H1 (cell line): ENCODE data around the gene CCDC88C. TPM values are rescaled to one million over a fixed set of nuclear protein-coding genes. Genes with fewer than 3 reads are reported as not detected.

Experiments
- RXRA ChIP-seq: IDR thresholded peaks from 2 replicates; pipeline ENCODE4 v1.6.1; 2011; ENCODE audit warnings: low read depth, mild to moderate bottlenecking, low read length, moderate library complexity; ENCODE audit not compliant: insufficient read depth
- polyA plus RNA-seq, 7 experiments: library from polyadenylated mRNA; depleted of rRNA in 3 of 7; stranded (reverse) in 5 of 7; unstranded in 2 of 7; fragments of >200 nt in 5 of 7; fragments of 200-250 nt in 2 of 7; gene quantifications; 1 replicate in 5 of 7; 2 replicates in 1 of 7; 4 replicates in 1 of 7; pipeline versions ENCODE4 v1.2.1 to v1.2.3, GENCODE V29; 2011 to 2013; ENCODE audit warnings: missing spikeins in 2 of 7, mixed read lengths in 2 of 7
- total RNA-seq: library from RNA; stranded (reverse); fragmentation: NEBNext Ultra II Directional; extraction: Animal tissue kit (Norgen Biotek cat#: 25700); gene quantifications from 2 replicates; pipeline ENCODE4 v1.2.1, GENCODE V29; 2021
- TF ChIP-seq, protein P1 (sequence below): fragments of 300-600 bp; sonication (generic); IDR thresholded peaks from 2 replicates; pipeline ENCODE4 v1.7.1; 2012; ENCODE audit warnings: low read length, moderate library complexity, mild to moderate bottlenecking, inconsistent platforms; ENCODE audit not compliant: insufficient replicate concordance

The CCDC88C gene
- total and polyA plus RNA-seq, 2 of the 8 experiments (the other 6 are each of a cell fraction or from before 2014, with no cell fraction given), result 10.3 to 57.7 TPM

DNA sequence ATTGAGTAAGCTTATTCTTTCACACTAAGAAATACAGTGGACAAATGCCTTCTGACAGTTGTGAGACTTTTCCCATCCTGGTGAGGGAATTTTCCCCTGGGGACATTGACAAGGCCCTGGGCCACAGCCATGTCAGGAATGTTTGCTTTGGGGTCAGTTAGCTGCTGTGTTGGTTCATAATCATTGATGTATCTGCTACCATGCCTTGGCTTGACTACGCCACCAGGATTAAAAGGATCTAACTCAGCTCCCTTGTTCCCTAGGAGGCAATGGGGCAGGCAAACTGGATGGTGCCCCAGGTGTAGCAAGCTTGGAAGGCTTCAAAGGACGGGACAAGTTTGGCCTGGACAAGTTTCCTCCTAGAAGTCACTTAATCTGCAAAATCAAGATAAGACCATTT lies 3.1 kb upstream of the CCDC88C start (continued):
- no peak for TF ChIP-seq RXRA
- TF ChIP-seq, protein P1, sequence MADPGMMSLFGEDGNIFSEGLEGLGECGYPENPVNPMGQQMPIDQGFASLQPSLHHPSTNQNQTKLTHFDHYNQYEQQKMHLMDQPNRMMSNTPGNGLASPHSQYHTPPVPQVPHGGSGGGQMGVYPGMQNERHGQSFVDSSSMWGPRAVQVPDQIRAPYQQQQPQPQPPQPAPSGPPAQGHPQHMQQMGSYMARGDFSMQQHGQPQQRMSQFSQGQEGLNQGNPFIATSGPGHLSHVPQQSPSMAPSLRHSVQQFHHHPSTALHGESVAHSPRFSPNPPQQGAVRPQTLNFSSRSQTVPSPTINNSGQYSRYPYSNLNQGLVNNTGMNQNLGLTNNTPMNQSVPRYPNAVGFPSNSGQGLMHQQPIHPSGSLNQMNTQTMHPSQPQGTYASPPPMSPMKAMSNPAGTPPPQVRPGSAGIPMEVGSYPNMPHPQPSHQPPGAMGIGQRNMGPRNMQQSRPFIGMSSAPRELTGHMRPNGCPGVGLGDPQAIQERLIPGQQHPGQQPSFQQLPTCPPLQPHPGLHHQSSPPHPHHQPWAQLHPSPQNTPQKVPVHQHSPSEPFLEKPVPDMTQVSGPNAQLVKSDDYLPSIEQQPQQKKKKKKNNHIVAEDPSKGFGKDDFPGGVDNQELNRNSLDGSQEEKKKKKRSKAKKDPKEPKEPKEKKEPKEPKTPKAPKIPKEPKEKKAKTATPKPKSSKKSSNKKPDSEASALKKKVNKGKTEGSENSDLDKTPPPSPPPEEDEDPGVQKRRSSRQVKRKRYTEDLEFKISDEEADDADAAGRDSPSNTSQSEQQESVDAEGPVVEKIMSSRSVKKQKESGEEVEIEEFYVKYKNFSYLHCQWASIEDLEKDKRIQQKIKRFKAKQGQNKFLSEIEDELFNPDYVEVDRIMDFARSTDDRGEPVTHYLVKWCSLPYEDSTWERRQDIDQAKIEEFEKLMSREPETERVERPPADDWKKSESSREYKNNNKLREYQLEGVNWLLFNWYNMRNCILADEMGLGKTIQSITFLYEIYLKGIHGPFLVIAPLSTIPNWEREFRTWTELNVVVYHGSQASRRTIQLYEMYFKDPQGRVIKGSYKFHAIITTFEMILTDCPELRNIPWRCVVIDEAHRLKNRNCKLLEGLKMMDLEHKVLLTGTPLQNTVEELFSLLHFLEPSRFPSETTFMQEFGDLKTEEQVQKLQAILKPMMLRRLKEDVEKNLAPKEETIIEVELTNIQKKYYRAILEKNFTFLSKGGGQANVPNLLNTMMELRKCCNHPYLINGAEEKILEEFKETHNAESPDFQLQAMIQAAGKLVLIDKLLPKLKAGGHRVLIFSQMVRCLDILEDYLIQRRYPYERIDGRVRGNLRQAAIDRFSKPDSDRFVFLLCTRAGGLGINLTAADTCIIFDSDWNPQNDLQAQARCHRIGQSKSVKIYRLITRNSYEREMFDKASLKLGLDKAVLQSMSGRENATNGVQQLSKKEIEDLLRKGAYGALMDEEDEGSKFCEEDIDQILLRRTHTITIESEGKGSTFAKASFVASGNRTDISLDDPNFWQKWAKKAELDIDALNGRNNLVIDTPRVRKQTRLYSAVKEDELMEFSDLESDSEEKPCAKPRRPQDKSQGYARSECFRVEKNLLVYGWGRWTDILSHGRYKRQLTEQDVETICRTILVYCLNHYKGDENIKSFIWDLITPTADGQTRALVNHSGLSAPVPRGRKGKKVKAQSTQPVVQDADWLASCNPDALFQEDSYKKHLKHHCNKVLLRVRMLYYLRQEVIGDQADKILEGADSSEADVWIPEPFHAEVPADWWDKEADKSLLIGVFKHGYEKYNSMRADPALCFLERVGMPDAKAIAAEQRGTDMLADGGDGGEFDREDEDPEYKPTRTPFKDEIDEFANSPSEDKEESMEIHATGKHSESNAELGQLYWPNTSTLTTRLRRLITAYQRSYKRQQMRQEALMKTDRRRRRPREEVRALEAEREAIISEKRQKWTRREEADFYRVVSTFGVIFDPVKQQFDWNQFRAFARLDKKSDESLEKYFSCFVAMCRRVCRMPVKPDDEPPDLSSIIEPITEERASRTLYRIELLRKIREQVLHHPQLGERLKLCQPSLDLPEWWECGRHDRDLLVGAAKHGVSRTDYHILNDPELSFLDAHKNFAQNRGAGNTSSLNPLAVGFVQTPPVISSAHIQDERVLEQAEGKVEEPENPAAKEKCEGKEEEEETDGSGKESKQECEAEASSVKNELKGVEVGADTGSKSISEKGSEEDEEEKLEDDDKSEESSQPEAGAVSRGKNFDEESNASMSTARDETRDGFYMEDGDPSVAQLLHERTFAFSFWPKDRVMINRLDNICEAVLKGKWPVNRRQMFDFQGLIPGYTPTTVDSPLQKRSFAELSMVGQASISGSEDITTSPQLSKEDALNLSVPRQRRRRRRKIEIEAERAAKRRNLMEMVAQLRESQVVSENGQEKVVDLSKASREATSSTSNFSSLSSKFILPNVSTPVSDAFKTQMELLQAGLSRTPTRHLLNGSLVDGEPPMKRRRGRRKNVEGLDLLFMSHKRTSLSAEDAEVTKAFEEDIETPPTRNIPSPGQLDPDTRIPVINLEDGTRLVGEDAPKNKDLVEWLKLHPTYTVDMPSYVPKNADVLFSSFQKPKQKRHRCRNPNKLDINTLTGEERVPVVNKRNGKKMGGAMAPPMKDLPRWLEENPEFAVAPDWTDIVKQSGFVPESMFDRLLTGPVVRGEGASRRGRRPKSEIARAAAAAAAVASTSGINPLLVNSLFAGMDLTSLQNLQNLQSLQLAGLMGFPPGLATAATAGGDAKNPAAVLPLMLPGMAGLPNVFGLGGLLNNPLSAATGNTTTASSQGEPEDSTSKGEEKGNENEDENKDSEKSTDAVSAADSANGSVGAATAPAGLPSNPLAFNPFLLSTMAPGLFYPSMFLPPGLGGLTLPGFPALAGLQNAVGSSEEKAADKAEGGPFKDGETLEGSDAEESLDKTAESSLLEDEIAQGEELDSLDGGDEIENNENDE, result no peak
